Measurements from ENCODE around the gene SLC44A5. TPM values are rescaled to one million over a fixed set of nuclear protein-coding genes. Genes with fewer than 3 reads are reported as not detected.
"Not testable (repeated sequence)": the region's sequence is repeated elsewhere in the genome, so short reads cannot be mapped to it uniquely, and the experiment has no call there.

Gene SLC44A5
- total and polyA plus RNA-seq, 2 donors: 0.05 to 1.5 TPM

DNA sequence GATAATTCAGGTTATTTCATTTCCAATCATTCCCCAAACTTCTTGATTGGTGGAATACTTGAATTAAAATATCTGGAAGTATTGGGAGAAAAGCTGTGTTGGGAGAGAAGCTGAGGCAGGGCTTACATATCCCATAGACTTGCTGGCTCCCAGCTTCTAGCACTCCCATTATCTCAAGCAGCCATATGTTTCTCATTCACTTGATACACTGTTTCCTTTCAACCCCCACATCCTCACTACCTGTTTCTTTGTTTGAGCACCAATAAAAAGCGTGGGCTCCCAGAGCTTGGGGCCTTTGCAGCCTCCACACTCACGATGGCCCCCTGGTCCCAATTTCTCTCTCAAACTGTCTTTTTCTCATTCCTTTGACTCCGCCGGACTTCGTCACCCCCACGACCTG lies 256.6 kb downstream of the SLC44A5 start:
- not testable (repeated sequence) for H3K36me3 ChIP-seq (ENCODE audit: control insufficient read depth in 2 of 2, insufficient read depth in 2 of 2, low read length in 1 of 2); H3K4me3 ChIP-seq (ENCODE audit: low read length in 2 of 2); H3K4me1 ChIP-seq (ENCODE audit: control insufficient read depth in 2 of 2, insufficient read depth in 2 of 2, low read length in 2 of 2); H3K9me3 ChIP-seq (ENCODE audit: control insufficient read depth in 2 of 2, insufficient read depth in 1 of 2, low read length in 1 of 2); H3K27me3 ChIP-seq (ENCODE audit: control insufficient read depth in 2 of 2, insufficient read depth in 1 of 2, low read length in 1 of 2); H3K27ac ChIP-seq (ENCODE audit: low read depth in 1 of 2, low read length in 1 of 2); DNase-seq (ENCODE audit: low read depth in 6 of 9, low spot score in 9 of 9)
- 73% methylated on average over 6 of the region's 6 CpGs for WGBS

DNA sequence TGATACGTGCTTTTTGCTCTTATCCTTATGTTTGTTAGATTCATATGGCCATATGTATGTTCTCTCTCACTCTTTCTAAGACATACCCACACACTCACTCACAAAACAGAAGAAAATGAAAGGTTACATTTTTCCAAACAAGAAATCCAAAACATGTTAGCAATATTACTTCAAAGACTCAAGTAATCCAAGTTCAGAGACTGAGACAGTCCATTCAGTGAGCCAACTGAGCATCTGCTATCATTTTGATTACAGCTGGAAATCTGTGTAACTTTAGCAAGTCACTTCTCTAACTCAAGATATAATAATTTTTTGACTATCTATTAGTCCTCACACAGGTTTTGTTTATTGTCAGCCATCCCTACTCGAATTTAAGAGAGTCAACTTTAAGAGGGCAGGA lies 257.9 kb downstream of the SLC44A5 start:
- Histone ChIP-seq H3K27me3 (ENCODE audit: control insufficient read depth in 2 of 2, insufficient read depth in 1 of 2, low read length in 1 of 2) (no peaks in the 10 kb centered on the region), H3K27ac (ENCODE audit: low read depth in 1 of 2, low read length in 1 of 2) (no peak overlapping the region), H3K4me3 (ENCODE audit: low read length in 2 of 2) (no peak overlapping the region), H3K4me1 (ENCODE audit: control insufficient read depth in 2 of 2, insufficient read depth in 2 of 2, low read length in 2 of 2) (no peaks in the 10 kb centered on the region), H3K9me3 (ENCODE audit: control insufficient read depth in 2 of 2, insufficient read depth in 1 of 2, low read length in 1 of 2) (no peaks in the 10 kb centered on the region), H3K36me3 (ENCODE audit: control insufficient read depth in 2 of 2, insufficient read depth in 2 of 2, low read length in 1 of 2) (no peaks in the 10 kb centered on the region)
- DNase-seq (ENCODE audit: low read depth in 6 of 9, low spot score in 9 of 9): no peak
- WGBS: 58% methylated on average over 2 of the region's 2 CpGs

DNA sequence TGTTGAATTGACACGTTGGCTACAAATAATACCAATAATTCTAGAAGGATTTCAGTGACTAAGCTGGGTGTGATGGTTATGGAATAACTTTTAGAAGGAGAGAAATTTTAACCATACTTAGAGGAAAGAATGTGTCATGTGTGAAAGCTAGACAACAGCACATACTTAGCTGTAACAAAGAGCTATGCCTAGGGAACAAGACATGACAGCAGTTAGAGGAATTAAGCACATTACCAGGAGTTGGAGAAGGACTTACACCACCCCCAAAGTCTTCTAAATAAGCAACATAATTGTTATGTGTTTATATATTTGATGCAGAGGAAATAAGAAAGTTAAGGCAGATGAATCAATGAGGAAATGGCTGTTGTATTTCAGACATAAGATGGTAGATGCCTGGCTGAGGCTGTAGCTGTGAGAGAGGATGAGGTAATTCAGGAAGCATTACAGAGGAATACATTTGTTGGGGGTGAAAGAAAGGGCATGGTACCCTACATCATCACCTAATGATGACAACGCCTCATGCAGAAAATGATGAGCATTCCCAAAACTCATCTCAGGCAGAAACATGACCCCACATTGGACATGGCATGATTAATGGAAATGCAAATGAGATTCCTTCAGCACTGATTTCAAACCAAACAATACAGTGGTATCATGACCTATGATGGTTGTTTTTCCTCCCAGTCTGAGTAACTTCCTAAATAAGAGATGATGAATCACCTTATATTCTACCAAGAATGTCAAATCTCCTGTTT lies 265.2 kb downstream of the SLC44A5 start:
- no peak overlapping the region for H3K4me3 ChIP-seq (ENCODE audit: low read length in 2 of 2)
- H3K36me3 ChIP-seq (ENCODE audit: control insufficient read depth in 2 of 2, insufficient read depth in 2 of 2, low read length in 1 of 2): no peaks in the 10 kb centered on the region
- no peaks in the 10 kb centered on the region for H3K9me3 ChIP-seq (ENCODE audit: control insufficient read depth in 2 of 2, insufficient read depth in 1 of 2, low read length in 1 of 2)
- H3K4me1 ChIP-seq (ENCODE audit: control insufficient read depth in 2 of 2, insufficient read depth in 2 of 2, low read length in 2 of 2): no peaks in the 10 kb centered on the region
- no peak for DNase-seq (ENCODE audit: low read depth in 6 of 9, low spot score in 9 of 9)
- WGBS: 90% methylated on average over 2 of the region's 2 CpGs
- H3K27me3 ChIP-seq (ENCODE audit: control insufficient read depth in 2 of 2, insufficient read depth in 1 of 2, low read length in 1 of 2): no peaks in the 10 kb centered on the region
- H3K27ac ChIP-seq (ENCODE audit: low read depth in 1 of 2, low read length in 1 of 2): no peak overlapping the region

DNA sequence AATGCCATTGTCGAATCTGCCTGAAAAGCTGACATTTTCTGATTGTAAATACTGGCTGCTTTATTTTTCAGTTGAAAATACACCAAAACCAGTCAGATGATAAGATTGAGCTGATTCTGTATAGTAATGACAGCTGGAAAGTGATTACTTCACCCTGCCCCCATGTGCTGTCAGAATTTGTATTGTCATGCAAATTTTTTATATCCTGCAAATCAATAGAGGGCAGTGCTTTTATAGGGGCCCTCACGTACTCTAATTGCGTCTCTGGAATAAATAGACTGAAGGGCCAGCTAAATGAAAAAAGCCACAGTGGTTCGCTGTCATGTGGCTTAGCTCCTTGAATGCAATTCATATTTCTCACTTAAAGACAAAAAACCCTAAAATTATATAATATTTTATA lies 268.1 kb downstream of the SLC44A5 start:
- Histone ChIP-seq H3K27me3 (ENCODE audit: control insufficient read depth in 2 of 2, insufficient read depth in 1 of 2, low read length in 1 of 2) (no peaks in the 10 kb centered on the region), H3K36me3 (ENCODE audit: control insufficient read depth in 2 of 2, insufficient read depth in 2 of 2, low read length in 1 of 2) (no peaks in the 10 kb centered on the region), H3K4me3 (ENCODE audit: low read length in 2 of 2) (no peak overlapping the region), H3K9me3 (ENCODE audit: control insufficient read depth in 2 of 2, insufficient read depth in 1 of 2, low read length in 1 of 2) (no peaks in the 10 kb centered on the region), H3K27ac (ENCODE audit: low read depth in 1 of 2, low read length in 1 of 2) (no peak overlapping the region), H3K4me1 (ENCODE audit: control insufficient read depth in 2 of 2, insufficient read depth in 2 of 2, low read length in 2 of 2) (no peaks in the 10 kb centered on the region)
- no peak for DNase-seq (ENCODE audit: low read depth in 6 of 9, low spot score in 9 of 9)
- WGBS: 88% methylated on average over 4 of the region's 4 CpGs

DNA sequence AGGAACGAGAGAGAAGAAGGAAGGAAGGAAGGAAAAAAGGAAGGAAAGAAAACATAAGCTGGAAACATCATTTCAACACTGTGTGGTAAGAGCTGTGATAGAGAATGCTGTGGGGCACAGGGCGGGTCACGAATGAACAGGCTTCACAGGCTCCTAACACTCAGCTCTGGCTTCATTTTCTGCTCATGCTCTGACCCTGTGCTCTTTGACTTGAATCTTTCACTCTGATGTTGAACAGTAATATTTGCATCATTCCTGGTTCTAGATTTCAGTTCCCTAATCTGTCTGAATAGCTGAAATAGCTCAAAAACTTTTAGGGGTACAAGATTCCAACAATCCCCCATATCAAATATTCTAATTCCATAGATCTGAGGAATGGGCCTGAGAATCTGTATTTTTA lies 269.4 kb downstream of the SLC44A5 start:
- WGBS: 69% methylated on average over 3 of the region's 3 CpGs

DNA sequence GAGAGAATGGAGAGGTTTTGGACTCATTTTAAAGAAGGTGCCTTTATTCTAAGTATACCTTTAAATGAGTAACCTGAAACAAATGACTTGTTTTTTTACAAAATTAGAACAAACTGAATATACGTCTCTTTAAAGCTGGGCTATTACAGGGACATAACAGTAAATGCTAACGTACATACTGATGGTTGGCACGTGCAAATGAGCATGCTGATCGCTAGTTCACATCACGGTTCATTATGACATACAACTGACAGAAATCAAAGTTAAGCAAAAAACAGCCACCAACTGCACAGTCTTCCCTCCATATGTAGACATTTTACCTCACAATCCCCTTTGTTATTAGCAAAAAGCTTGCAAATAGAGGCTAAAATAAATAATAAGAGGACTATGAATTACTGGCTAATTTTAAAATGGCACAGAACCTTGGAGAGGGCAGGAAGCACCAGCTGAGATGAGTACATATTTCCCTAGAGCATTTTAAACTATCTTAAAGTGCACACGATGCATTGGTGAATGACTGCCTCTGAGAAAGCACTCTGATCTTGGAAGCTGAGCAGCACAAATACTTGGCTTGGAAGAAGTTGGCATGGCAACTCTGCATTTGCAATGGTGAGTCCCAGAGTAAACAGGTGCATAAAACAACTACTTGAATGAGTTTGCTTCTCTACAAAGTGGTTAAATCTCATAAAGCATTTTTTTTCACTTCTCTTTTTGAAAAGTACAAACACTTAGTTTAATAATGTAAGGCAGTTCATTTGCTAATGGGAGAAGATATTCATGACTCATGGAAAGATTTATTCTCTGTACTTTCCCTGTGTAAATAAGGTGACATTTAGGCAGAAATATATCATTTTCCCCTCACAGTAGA lies 272.1 kb downstream of the SLC44A5 start:
- WGBS: 90% methylated on average over 6 of the region's 6 CpGs
- Histone ChIP-seq H3K36me3 (ENCODE audit: control insufficient read depth in 2 of 2, insufficient read depth in 2 of 2, low read length in 1 of 2) (no peaks in the 10 kb centered on the region), H3K4me1 (ENCODE audit: control insufficient read depth in 2 of 2, insufficient read depth in 2 of 2, low read length in 2 of 2) (no peaks in the 10 kb centered on the region), H3K4me3 (ENCODE audit: low read length in 2 of 2) (no peak overlapping the region), H3K9me3 (ENCODE audit: control insufficient read depth in 2 of 2, insufficient read depth in 1 of 2, low read length in 1 of 2) (no peaks in the 10 kb centered on the region), H3K27me3 (ENCODE audit: control insufficient read depth in 2 of 2, insufficient read depth in 1 of 2, low read length in 1 of 2) (no peaks in the 10 kb centered on the region), H3K27ac (ENCODE audit: low read depth in 1 of 2, low read length in 1 of 2) (no peak overlapping the region)
- no peak for DNase-seq (ENCODE audit: low read depth in 6 of 9, low spot score in 9 of 9)

More for the DNA sequence above, 269.4 kb downstream of the SLC44A5 start:
- Histone ChIP-seq H3K36me3 (ENCODE audit: control insufficient read depth in 2 of 2, insufficient read depth in 2 of 2, low read length in 1 of 2) (no peaks in the 10 kb centered on the region), H3K27ac (ENCODE audit: low read depth in 1 of 2, low read length in 1 of 2) (no peak overlapping the region), H3K4me1 (ENCODE audit: control insufficient read depth in 2 of 2, insufficient read depth in 2 of 2, low read length in 2 of 2) (no peaks in the 10 kb centered on the region), H3K4me3 (ENCODE audit: low read length in 2 of 2) (no peak overlapping the region), H3K9me3 (ENCODE audit: control insufficient read depth in 2 of 2, insufficient read depth in 1 of 2, low read length in 1 of 2) (no peaks in the 10 kb centered on the region), H3K27me3 (ENCODE audit: control insufficient read depth in 2 of 2, insufficient read depth in 1 of 2, low read length in 1 of 2) (no peaks in the 10 kb centered on the region)
- no peak for DNase-seq (ENCODE audit: low read depth in 6 of 9, low spot score in 9 of 9)

DNA sequence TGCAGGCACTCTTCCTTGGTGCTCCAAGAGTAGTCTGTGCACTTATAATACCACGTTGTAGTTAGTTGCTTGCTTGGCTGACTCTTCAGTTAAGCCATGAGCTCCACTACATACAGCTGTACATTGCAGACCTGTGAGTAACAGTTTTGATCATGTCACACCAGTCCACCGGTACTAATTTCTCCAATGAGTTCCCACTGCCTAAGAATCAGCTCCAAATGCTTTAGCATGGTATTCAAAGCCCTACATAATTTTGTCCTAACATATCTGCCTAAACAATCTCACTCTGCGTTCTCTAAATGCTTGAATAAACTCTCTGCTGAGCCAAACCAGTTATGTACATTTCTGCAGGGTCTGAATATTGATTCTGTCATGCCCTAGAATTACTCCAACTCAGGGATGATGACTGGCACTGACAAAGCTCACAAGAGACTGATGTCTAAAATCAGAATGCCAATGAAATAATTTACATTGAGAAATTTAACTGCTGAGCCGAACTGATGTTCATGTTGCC lies 276.0 kb downstream of the SLC44A5 start:
- 91% methylated on average over 4 of the region's 4 CpGs for WGBS
- Histone ChIP-seq H3K27ac (ENCODE audit: low read depth in 1 of 2, low read length in 1 of 2) (no peak overlapping the region), H3K9me3 (ENCODE audit: control insufficient read depth in 2 of 2, insufficient read depth in 1 of 2, low read length in 1 of 2) (no peaks in the 10 kb centered on the region), H3K4me1 (ENCODE audit: control insufficient read depth in 2 of 2, insufficient read depth in 2 of 2, low read length in 2 of 2) (no peaks in the 10 kb centered on the region), H3K36me3 (ENCODE audit: control insufficient read depth in 2 of 2, insufficient read depth in 2 of 2, low read length in 1 of 2) (no peaks in the 10 kb centered on the region), H3K4me3 (ENCODE audit: low read length in 2 of 2) (no peak overlapping the region), H3K27me3 (ENCODE audit: control insufficient read depth in 2 of 2, insufficient read depth in 1 of 2, low read length in 1 of 2) (no peaks in the 10 kb centered on the region)
- no peak for DNase-seq (ENCODE audit: low read depth in 6 of 9, low spot score in 9 of 9)

DNA sequence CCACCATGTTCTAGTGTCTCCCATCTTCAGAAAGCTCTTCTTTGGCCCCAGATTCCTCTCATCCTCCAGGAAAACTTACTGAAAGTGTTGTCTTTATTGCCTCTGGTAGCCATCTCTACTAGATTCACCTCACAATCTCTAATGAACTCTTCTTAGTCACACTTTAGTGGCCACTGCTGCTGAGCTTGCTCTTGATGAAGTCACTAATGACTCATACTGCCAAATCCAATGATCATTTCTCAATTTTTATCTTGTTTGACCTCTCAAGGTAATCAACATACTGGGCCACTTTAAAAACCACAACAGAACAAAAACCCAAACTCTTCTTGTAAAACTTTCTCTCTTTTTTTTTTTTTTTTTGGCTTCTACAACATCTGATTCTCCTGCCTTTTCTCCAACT lies 280.3 kb downstream of the SLC44A5 start:
- H3K27me3 ChIP-seq (ENCODE audit: control insufficient read depth in 2 of 2, insufficient read depth in 1 of 2, low read length in 1 of 2): no peaks in the 10 kb centered on the region
- no peak overlapping the region for H3K4me3 ChIP-seq (ENCODE audit: low read length in 2 of 2)
- no peak for DNase-seq (ENCODE audit: low read depth in 6 of 9, low spot score in 9 of 9)

DNA sequence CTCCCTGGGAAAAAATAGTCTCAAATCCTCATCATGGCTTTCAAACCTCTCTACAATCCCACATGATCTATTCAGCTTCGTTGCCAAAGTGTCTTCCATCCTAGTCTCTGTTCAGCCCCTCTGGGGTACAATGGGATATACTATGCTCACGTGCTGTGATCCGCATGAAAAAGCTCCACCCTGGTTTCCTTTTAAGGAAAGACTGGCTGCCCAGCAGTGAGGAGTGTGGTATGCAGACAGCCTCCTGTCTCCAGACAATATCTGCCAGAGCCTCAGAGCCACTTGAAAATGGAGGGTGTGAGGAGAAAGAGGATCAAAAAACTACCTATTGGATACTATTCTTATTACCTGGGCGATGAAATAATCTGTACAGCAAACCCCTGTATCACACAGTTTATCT lies 282.2 kb downstream of the SLC44A5 start:
- Histone ChIP-seq H3K4me3 (ENCODE audit: low read length in 2 of 2) (no peak overlapping the region), H3K9me3 (ENCODE audit: control insufficient read depth in 2 of 2, insufficient read depth in 1 of 2, low read length in 1 of 2) (no peaks in the 10 kb centered on the region), H3K27ac (ENCODE audit: low read depth in 1 of 2, low read length in 1 of 2) (no peak overlapping the region), H3K36me3 (ENCODE audit: control insufficient read depth in 2 of 2, insufficient read depth in 2 of 2, low read length in 1 of 2) (no peaks in the 10 kb centered on the region), H3K27me3 (ENCODE audit: control insufficient read depth in 2 of 2, insufficient read depth in 1 of 2, low read length in 1 of 2) (no peaks in the 10 kb centered on the region), H3K4me1 (ENCODE audit: control insufficient read depth in 2 of 2, insufficient read depth in 2 of 2, low read length in 2 of 2) (no peaks in the 10 kb centered on the region)
- DNase-seq (ENCODE audit: low read depth in 6 of 9, low spot score in 9 of 9): no peak
- WGBS: 84% methylated on average over 4 of the region's 4 CpGs

More for the DNA sequence above, 280.3 kb downstream of the SLC44A5 start:
- no peaks in the 10 kb centered on the region for H3K36me3 ChIP-seq (ENCODE audit: control insufficient read depth in 2 of 2, insufficient read depth in 2 of 2, low read length in 1 of 2)
- no peaks in the 10 kb centered on the region for H3K4me1 ChIP-seq (ENCODE audit: control insufficient read depth in 2 of 2, insufficient read depth in 2 of 2, low read length in 2 of 2)
- H3K9me3 ChIP-seq (ENCODE audit: control insufficient read depth in 2 of 2, insufficient read depth in 1 of 2, low read length in 1 of 2): no peaks in the 10 kb centered on the region
- H3K27ac ChIP-seq (ENCODE audit: low read depth in 1 of 2, low read length in 1 of 2): no peak overlapping the region

Data from thymus (tissue), 11 donors.